Measurements from ENCODE around the gene LCAT.
A peak's percentile ranks its signal among the peaks of the same experiment; 100 is the strongest.

LCAT gene

GRCh38 chr16:67893743-67894399 is 50.0 kb downstream of the LCAT start:
- Histone ChIP-seq H3K9me3 (ENCODE audit: insufficient read depth, low read depth, low read length) (no peaks in the 10 kb centered on the region), H2AFZ (ENCODE audit: low read length) (no peak overlapping the region), H3K4me2 (ENCODE audit: low read depth, low read length, poor library complexity, severe bottlenecking) (peak overlapping the region; percentile 97), H3K4me1 (ENCODE audit: insufficient read depth, low read length, poor library complexity, severe bottlenecking) (peaks cover 23% of the 10 kb centered on the region), H3K36me3 (ENCODE audit: insufficient read depth, low read length) (no peaks in the 10 kb centered on the region), H3K9me2 (replicated peaks; ENCODE audit: low read depth, low read length) (no peaks in the 10 kb centered on the region), H3K4me3 (ENCODE audit: low read length, poor library complexity, severe bottlenecking) (peak overlapping the region; percentile 85), H4K20me1 (ENCODE audit: insufficient read depth, low read length, poor library complexity, severe bottlenecking) (no peaks in the 10 kb centered on the region), H3K27me3 (ENCODE audit: insufficient read depth, low read length, poor library complexity, severe bottlenecking) (no peaks in the 10 kb centered on the region), H3K79me2 (ENCODE audit: insufficient read depth, low read length) (peaks cover 39% of the 10 kb centered on the region), H3K9ac (ENCODE audit: low read depth, low read length, poor library complexity, severe bottlenecking) (peak overlapping the region; percentile 94), H3F3A (ENCODE audit: low read depth) (no peaks in the 10 kb centered on the region)
- no peak for TF ChIP-seq EZH2phosphoT487 (IDR thresholded peaks at IDR 0.05; ENCODE audit: borderline replicate concordance)
- no peak for TF ChIP-seq CTCF (conservative IDR thresholded peaks at IDR 0.05; ENCODE audit: low read length)

DNA sequence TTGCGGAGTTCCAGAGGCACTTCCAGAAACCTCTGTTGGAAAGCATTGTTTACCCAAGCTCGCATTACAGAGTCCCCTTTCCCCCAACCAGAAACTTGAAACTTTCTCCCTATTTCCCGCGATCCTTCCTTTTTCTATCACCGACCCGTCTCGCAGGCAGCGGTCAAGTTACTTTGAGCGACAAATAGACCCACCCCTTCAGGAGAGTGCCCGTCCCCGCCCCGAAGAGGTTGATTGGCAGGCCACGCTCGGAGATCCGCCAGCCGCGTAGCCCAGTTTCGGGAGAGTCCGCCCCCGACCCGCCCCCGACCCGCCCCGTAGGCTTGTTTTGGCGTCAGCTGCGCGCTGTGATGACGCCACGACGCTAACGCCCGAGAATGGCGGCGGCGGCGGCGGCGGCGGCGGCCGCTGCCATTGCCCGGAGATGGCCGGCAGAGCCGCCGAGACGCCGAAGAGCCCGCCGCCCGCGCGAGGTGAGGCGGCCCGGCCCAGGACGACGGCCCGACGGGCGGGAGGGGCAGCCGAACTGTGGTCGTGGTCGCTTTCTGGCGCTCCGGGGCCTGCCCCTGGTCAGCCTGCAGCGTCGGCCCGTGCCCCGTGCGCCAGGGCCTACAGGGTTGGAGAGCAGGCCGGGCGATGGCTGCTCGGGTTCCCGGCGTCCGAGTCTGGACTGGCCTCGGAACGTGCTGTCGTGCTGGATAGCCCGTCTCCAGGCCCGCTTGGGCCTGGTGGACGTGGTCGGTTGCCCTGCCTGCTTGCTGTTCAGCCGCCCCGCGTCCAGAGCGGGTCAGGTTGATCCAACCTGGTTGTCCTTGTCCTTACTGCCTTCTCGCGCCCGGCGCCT is 50.8 kb downstream of the LCAT start, which contains the start of gene PSKH1:
PSKH1 (plus strand) TSS at position 356 of the 844 bp plus-strand sequence. CDS start 15,496 bp downstream, outside the sequence.
- Histone ChIP-seq H3K9me2 (replicated peaks; ENCODE audit: low read depth, low read length) (no peaks in the 10 kb centered on the region), H3K79me2 (ENCODE audit: insufficient read depth, low read length) (peaks cover 39% of the 10 kb centered on the region), H3K4me3 (ENCODE audit: low read length, poor library complexity, severe bottlenecking) (peak within 1 kb of the TSS; percentile 85), H3K4me2 (ENCODE audit: low read depth, low read length, poor library complexity, severe bottlenecking) (peak within 1 kb of the TSS; percentile 97), H3K27me3 (ENCODE audit: insufficient read depth, low read length, poor library complexity, severe bottlenecking) (no peaks in the 10 kb centered on the region), H3K4me1 (ENCODE audit: insufficient read depth, low read length, poor library complexity, severe bottlenecking) (peaks cover 23% of the 10 kb centered on the region), H3K36me3 (ENCODE audit: insufficient read depth, low read length) (no peaks in the 10 kb centered on the region), H3F3A (ENCODE audit: low read depth) (no peaks in the 10 kb centered on the region), H3K9ac (ENCODE audit: low read depth, low read length, poor library complexity, severe bottlenecking) (peak within 1 kb of the TSS; percentile 94), H4K20me1 (ENCODE audit: insufficient read depth, low read length, poor library complexity, severe bottlenecking) (no peaks in the 10 kb centered on the region), H2AFZ (ENCODE audit: low read length) (peak within 1 kb of the TSS; percentile 76), H3K9me3 (ENCODE audit: insufficient read depth, low read depth, low read length) (no peaks in the 10 kb centered on the region)
- no peak for TF ChIP-seq CTCF (conservative IDR thresholded peaks at IDR 0.05; ENCODE audit: low read length)
- TF ChIP-seq EZH2phosphoT487 (IDR thresholded peaks at IDR 0.05; ENCODE audit: borderline replicate concordance), result no peak

GRCh38 chr16:67892375-67892774 is 51.5 kb downstream of the LCAT start:
- H2AFZ ChIP-seq (ENCODE audit: low read length), result peak overlapping the region; percentile 76
- H3K4me1 ChIP-seq (ENCODE audit: insufficient read depth, low read length, poor library complexity, severe bottlenecking), result peaks cover 23% of the 10 kb centered on the region
- no peaks in the 10 kb centered on the region for H4K20me1 ChIP-seq (ENCODE audit: insufficient read depth, low read length, poor library complexity, severe bottlenecking)
- no peaks in the 10 kb centered on the region for H3K9me3 ChIP-seq (ENCODE audit: insufficient read depth, low read depth, low read length)
- peak overlapping the region; percentile 71 for H3K9ac ChIP-seq (ENCODE audit: low read depth, low read length, poor library complexity, severe bottlenecking)
- H3K36me3 ChIP-seq (ENCODE audit: insufficient read depth, low read length), result no peaks in the 10 kb centered on the region
- no peaks in the 10 kb centered on the region for H3K27me3 ChIP-seq (ENCODE audit: insufficient read depth, low read length, poor library complexity, severe bottlenecking)
- H3K9me2 ChIP-seq (replicated peaks; ENCODE audit: low read depth, low read length), result no peaks in the 10 kb centered on the region
- no peaks in the 10 kb centered on the region for H3F3A ChIP-seq (ENCODE audit: low read depth)
- TF ChIP-seq CTCF (conservative IDR thresholded peaks at IDR 0.05; ENCODE audit: low read length) (no peak), EZH2phosphoT487 (IDR thresholded peaks at IDR 0.05; ENCODE audit: borderline replicate concordance) (no peak)
- peak overlapping the region; percentile 85 for H3K4me3 ChIP-seq (ENCODE audit: low read length, poor library complexity, severe bottlenecking)
- H3K4me2 ChIP-seq (ENCODE audit: low read depth, low read length, poor library complexity, severe bottlenecking), result peak overlapping the region; percentile 80
- peaks cover 37% of the 10 kb centered on the region for H3K79me2 ChIP-seq (ENCODE audit: insufficient read depth, low read length)

Measured in Loucy (cell line).